ENCODE measurements around the gene ADAMTS1.

The ADAMTS1 gene

DNA sequence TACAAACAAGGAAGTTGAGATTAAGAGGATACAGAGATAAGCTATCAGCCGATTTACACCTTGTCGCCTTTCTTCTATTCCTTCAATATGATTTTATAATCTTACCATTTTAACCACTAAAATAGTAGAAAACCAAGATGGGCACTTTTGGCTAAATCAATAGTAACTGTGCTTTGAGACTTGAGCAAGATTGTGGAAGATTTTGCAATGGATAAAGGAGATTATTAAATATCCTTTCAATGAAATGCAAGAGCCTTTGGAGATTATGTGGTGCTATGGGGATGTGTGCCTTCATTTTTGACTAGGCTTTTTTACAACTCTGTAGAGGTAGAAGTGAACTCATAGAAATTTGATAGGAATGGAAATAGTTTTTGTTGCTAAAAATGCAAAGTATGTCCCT is 33.7 kb downstream of the ADAMTS1 start:
- no peak for DNase-seq

DNA sequence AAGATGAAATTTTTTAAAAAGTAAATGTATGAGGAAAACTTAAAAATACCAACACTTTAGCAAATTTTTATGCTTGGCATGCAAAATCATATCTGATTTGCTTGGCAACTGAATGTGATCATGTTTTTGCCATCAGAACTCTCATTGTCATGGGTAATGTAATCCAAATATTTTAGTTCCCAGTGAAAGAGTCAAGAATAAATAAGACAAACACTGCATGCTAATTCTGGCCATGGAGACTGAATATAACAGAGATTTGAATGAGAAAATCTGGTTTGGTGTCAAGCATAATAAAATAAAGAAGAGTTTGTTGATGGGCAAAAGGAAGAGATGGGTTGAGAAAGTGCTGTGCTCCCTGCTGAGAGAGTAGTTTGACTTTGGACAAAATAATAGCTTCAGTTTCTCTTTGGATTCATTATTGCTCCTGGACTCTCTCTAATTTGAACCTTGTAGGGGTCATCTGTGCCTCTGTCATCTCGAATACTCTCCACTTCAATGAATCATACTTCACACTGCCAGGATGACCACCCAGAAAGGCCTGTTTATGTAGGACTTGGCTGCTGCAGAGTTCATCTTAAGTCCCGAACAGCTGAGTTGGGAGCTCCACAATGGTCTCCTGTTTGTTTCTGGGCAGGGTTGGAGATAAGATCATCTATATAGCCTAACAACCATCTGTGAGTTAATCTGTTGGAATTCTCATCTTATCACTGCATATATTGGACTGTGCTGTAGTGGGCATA is 34.4 kb downstream of the ADAMTS1 start:
- no peak for DNase-seq

DNA sequence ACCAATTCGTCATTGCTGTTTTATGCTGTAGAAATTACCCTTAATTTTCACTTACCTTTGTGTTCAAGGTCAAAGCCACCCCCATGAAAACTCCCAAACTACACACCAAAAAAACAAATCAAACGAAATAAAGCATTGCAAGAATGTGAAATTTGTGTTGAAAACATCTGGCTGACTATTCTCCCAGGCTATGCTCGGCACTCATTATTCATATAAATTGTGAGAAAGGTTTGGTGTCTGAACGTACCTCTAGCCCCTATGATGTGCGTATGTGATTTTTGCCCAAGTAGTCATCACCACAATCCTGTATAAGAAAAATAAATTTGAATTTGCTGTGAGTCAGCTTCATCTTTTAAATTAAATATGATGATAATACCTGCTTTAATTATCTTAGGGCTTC is 34.9 kb downstream of the ADAMTS1 start:
- no peak for DNase-seq

DNA sequence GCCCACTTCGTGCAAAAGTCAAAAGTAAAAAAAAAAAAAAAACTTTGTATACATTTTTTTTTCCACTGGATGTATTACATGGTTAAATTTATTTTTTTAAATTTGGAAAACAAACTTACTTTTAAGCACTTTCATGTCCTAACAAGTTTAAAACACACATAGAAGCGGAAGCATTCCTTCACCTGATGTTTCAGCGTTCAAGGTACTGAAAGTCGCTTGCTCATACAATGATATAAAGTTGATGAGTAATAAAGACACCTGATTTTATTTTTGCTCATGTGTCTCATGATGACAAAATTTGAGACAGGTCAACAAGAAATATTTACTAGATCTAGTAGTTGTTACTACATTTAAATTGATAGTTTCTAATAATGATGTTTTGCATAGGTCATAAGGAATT is 35.5 kb downstream of the ADAMTS1 start:
- no peak for DNase-seq

DNA sequence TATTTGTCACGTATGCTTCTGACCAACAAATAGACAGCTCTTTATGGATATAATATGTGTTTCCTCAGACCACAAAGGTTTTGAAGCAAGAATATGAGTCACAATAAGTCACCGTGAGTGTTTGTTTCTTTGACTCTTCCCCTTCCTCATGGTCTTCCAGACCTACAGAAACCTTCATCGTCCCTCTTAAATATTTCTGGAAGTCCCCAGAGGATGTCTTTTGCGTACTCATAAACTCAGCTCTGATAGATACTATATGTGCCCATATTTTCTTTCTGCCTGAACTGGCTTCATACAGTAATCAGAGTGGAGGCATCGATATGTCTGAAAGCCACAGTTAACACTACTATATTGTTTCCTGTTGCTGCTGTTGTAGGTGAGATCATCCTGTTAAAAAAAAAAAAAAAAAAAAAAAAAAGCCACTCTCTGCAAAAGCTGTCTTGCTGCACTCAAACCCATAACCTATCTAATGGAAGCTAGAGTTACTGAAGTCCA is 38.4 kb downstream of the ADAMTS1 start:
- no peak for DNase-seq

DNA sequence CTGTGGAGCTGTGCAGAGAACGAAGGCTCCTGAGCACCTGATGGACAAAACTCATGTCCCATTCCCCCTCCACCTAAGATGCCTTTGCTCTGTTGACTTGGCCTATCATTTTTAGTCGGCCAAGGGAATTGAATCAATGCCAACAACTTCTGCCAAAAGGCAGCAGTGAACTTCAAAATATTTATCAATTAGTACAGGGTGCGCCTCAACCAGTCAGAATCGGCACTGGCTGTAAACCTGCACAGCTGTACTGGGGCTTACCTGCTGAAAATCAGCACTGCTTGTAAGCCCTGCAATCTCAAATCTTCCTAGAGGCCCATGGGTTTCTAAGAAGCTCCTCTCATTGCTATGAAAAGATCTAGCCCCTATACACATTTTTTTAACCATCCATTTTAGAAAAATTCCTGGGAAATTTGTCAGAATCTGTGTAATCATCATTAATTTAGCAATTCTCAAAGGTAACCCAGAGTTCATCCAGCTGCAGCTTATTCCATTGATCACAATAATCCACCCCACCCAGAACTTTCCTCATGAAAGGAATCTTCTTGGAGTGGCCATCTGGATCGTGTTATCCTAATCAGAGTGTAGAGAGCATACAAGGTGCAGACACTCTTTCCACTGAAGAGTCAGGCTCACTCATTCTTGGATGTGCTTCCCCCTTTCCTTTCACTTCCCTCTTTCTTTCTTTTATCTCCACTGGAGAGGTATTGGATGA is 40.2 kb downstream of the ADAMTS1 start:
- DNase-seq = no peak

DNA sequence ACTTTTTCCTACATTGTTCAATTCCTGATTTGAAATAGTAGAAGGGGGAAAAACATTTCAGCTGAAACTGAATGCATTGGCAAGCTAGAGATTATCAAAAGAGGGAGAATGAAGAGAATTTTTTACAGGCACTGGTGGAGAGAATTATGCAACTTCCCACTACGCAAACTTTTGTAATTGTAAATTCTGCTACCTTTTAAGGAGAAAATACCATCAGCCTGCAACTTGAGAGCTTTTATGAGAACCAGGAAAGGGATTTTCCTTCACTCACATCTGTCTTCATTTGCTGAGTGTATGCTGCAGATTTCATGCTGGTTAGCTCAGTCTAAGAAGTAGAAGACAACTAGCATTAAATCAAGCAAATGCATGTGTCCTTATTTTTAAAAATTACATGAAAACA is 43.7 kb downstream of the ADAMTS1 start:
- DNase-seq = no peak

DNA sequence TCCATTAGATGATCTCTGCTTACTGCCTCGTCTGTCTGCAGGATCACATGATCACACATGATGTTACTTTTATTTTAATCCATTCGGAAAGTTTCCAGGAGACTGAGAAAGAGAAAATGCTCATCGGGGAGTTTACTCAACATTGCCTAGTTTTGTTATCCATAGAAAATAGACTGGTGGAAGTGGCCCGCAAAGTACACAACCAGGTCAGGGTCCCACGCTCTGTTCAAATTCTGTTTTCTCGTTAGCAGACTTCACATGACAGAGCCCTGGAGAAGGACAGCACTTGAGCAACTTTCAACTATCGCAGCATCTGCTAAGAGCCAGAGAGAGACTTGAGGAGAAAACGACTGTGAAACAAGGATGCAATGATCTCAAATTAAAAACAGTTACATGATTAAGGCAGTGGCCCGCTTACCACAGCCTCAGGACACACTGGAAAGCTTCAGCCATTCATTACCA is 44.2 kb downstream of the ADAMTS1 start:
- no peak for DNase-seq

DNA sequence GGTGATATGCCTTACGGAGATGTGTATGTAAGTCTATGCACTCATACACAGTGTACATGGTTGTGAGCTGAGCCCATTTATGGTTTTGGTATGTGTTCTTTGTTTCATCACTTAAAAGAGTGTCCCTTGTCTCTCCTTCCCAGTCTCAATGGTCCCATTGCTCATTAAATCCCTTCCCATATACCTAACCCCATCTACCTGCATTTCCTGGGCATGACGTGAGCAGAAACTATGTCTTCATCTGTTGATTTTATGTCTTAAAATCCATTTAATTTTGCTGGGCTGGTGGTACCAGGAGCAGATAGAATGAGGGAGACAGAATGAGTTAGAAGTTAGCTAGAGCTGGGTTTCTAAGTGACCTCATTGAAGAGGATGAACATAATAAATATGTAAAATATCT is 44.8 kb downstream of the ADAMTS1 start:
- no peak for DNase-seq

DNA sequence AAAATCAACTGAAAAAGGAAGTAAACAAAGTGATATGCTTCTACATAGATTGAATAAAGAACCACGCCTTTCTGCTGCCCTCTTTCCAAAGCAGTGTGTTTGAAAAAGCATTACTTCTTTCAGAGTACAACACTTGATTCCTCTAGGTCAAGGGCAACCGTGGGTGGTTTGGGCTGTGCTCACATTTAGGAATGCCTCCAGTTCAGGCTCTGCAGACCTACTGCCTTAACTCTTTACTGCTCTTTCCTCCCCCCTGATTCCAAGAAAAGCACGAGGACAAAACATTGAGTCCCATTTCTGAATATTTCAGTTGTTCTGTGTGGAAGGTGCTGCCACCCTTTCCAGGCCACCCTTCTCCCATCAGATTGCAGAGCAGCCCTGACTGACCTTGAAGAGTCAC is 45.2 kb downstream of the ADAMTS1 start:
- no peak for DNase-seq

DNA sequence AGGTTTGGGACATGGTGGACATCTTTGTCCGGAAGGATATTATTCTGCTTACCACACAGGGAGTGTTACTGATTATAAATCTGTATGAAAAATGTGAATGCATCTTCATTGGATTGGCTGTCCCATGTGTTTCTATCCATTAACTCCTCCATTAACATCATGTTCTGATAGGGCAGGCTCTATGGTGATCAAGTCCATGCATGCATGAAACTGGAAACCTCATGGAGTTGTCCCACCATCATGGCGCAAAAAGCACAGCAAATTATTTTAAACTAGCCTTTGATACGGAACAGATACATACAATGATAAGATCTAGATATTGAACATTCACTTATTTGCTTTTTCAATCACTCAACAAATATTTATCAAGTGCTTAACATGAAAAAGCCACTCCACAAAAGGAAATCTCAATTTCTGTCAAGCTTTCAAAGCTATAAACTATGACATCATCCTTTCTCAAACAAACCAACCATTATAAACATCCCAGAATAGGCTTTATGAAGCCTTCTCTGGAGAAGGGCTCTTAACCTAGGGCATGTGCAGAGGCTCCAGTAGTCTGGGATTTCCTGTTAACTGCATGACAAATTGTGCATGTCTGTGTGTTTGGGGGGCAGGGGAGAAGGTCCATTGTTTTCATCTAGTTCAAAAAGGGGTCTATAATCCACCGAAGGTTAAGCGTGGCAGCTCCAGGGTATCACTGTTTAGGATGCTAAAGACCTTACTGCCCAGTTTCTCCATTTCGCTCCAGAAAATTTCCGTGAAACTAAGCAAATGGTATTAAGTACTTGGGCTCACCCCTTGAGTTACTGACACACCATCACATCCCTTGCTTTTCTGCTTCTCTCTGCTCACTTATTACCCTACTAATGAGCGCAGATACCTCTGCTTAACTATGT is 46.1 kb downstream of the ADAMTS1 start:
- DNase-seq = no peak

DNA sequence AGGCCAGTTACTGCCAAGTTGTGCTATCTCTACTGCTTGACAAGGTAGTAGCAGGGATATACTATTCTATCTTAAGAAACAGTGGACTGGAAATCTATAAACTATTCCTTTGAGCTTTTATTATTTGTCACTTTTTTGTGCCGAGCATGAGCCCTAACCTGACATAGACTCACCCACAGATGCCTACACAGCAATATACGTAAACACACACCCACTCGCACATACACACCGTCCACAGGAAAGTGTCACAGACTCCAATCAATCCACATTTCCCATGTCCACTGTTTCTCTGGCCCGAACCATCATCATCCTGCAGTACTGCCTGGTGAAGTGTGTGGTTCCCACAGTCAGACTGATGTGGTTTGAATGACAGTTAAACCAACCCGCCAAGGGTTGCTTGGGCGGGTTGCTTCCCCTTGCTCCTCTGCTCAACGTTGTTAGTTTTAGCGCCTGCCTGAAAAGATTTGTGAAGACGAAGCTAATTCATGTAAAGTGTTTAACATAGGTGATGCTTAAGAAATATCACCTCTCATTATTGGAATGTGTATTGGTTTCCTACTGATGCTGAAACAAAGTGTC is 47.2 kb downstream of the ADAMTS1 start:
- DNase-seq = no peak

DNA sequence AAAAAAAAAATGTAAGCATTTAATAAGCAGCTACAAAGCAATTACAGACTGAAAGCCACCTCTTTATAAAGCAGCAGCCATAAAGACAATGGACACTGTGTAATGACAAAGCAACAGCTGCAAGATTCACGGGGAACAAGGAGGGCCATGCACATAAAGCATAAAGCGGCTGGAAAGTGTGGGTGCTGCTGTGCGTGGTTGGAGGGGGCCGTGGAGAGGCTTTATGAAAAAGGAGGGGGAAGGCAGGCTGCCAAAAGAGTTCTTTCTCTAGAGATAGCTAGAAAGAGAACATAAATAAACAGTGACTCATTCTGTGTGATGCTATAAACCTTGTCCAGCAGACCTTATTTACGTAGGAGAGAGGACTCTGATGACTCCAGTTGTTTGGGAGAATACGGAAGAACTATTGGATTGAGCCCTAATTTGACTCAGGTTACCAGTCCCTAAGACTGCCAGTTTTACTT is 49.3 kb downstream of the ADAMTS1 start:
- no peak for DNase-seq

DNA sequence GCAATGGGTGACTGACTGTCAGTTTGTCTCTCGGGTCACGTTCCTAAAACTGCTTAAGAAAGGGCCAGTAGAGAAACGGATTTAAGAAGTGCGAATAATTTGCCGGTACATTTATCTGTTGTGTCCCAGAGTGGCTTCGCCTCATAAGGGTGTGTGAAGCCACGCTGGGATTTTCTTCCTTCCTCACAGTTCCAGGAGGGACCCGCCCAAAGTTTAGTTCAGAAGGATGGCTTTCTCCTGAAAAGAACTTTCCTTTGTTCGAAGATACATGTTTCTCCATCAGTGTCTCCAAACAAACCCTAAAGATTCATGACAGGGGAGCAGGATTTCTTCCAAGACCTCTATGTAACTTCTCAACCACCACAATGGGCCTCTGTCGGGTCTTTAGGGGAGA is 49.8 kb downstream of the ADAMTS1 start:
- no peak for DNase-seq

DNA sequence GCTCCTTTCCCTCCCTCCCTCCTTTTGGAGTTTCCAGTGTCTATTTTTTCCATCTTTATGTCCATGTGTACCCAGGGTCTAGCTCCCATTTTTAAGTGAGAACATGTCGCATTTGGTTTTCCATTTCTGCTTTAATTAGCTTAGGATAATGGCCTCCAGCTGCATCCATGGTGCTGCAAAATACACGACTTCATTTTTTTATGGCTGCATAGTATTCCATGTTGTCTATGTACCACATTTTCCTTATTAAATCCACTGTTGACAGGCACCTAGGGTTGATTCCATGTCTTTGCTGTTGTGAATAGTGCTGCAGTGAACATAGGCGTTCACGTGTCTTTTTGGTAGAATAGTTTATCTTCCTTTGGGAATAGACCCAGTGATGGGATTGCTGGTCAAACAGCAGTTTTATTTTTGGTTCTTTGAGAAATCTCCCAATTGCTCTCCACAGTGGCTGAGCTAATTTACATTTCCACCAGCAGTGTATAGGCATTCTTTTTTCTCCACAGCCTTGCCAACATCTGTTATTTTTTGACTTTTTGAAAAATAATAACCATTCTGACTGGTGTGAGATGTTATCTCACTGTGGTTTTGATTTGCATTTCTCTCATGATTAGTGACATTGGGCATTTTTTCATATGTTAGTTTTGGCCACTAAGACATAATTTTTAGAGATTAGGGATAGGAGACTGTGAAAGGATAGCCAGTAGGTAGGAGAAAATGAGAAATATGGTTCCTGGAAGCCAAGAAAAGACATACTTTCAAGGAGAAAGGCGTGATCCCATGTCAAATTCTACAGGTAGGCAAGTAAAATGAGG is 50.4 kb downstream of the ADAMTS1 start:
- no peak for DNase-seq

DNA sequence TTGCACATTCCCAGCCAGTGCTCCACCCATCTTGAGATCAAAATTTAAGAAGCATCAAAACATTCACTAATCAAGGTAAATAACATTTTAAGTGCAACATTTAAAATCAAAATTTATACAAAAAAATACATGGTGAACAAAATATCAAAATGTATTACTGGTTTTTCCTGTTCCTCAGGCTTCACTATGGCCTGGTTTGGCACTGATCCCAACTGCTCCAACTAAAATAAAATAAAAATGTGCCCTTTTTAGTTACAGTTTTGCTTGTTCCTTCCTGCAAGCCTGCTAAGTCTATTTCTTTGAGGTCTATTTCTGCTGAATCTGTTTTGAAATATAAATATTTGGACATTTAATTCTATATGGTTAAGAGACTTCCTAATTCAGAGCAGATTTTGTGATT is 54.9 kb downstream of the ADAMTS1 start:
- DNase-seq = no peak

DNA sequence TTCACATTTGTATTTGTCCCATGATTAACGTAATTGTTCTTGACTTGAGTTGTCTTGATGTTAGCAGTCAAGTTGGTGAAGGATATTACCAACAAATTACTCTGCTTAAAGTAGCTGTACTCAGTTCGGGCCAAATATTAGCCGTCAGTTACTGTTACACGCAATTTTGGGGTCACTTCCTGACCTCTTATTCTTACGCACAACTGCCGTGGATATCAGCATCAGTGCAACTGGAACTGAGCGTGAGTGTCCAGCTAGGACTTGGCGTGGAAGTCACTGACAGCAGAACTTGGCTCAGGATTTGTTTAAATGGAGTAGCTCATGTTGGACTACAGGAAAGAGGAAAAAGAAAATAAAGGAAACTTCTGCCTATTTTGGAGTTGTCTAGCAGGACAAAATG is 56.4 kb downstream of the ADAMTS1 start:
- no peak for DNase-seq

Data from KG1 (cell line).